Effector CD4-positive, alpha-beta T cell (primary cell): Measurements from ENCODE around the gene ZDHHC24.
A peak's percentile ranks its signal among the peaks of the same experiment; 100 is the strongest.
"Not testable (repeated sequence)": the region's sequence is repeated elsewhere in the genome, so short reads cannot be mapped to it uniquely, and the experiment has no call there.

Experiments used
- DNase-seq: peaks from one replicate; pipeline ENCODE4 v3.0.0-alpha.2; 2020
- total RNA-seq: gene quantifications from one replicate; lab custom pipeline; 2026; lab: John Stamatoyannopoulos, UW

Gene ZDHHC24, protein sequence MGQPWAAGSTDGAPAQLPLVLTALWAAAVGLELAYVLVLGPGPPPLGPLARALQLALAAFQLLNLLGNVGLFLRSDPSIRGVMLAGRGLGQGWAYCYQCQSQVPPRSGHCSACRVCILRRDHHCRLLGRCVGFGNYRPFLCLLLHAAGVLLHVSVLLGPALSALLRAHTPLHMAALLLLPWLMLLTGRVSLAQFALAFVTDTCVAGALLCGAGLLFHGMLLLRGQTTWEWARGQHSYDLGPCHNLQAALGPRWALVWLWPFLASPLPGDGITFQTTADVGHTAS
- 26.1 reads per million, percentile 53 among the genes with 10 or more reads in this experiment for total RNA-seq

DNA sequence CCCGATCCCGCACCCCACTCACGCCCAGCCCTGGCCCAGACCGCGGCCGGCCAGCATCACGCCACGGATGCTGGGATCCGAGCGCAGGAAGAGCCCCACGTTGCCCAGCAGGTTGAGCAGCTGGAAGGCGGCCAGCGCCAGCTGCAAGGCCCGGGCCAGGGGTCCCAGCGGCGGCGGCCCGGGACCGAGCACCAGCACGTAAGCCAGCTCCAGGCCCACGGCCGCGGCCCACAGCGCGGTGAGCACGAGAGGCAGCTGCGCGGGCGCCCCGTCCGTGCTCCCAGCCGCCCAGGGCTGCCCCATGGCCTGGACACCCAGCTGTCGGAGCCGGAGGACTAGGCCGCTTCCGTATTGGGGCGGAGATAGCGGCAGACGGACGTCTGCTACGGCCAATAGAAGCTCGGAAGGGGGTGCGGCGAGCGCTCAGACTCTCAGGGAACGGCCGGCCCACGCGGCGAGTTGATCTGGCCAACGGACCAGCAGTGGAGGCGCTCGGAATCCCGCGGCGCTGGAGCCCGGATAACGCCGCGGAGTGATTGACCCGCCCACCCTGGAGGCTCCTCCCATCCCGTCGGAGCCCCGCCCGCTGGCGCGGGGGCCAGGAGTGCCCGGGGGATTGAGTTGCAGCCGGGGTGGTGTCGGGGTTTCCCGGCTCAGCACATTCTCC, at the start of gene ZDHHC24:
Gene ZDHHC24 (minus strand): TSS at position 348 of the 667 bp plus-strand sequence. CDS start 45 bp downstream, at position 303.
- peak; percentile 78 for DNase-seq

DNA sequence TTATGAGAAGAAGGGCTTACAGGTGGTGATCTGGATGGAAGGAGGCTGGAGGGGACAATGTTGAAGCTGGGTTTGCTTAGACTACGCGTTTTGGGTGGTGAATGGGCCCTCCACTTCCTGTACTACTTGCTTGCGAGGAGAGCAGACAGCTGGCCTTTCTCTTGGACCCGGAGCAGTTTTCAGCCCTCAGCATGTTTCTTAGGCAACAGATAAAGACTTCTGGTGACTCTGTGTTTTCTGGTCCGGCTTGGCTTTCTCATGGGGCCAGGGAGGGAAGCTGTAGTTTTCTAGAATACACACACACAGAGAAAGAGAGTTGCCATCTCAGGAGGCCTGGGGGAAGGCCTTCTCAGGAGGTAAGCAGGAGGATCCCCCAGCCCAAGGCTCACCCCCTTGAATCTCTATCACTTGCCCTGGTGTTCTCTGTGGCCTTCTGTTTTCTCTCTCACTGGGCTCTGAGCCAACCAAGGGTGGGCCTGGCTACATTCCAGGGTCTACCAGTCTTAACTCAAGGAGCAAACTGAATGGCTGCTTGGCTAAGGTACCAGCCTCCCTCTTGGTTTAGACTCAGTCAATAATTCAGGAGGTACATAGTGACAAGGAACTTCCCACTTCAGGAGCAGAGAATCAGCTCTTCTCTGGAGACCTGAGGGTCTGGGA, 49.5 kb upstream of the ZDHHC24 start:
- no peak for DNase-seq

DNA sequence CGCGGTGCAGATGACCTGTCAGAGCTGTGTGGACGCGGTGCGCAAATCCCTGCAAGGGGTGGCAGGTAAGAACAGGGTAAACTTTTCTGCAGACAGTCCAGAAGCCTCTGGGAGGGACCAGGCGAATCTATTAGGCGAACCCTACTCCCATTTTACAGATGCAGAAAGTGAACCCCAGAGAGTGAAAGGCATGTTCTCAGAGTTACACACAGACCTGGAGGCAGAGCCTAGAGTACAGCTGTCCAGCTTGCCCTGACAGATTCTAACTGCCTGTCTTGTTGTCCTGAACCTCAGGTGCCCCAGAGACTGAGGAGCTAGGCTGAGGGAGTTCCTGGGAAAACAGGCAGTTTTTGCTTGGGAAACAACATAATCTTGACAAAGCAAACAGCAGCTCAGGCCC, 47.8 kb upstream of the ZDHHC24 start:
- DNase-seq, result no peak

DNA sequence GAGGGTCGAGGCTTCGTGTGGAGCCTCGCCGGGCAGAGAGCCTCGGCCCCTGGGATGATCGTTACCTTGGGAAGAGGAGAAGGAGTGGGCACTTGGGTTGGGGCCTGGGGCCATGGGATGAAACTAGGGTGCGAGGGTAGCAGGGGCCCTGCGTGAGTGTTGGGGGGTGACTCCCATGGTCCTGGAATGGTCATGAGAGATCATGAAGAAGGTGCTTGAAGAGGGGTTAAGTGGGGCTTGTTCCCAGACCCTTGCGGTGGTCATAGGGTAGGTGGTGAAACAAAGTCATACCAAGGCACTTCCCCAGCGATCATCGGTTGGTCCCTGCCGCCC, 47.4 kb upstream of the ZDHHC24 start:
- DNase-seq, result no peak

DNA sequence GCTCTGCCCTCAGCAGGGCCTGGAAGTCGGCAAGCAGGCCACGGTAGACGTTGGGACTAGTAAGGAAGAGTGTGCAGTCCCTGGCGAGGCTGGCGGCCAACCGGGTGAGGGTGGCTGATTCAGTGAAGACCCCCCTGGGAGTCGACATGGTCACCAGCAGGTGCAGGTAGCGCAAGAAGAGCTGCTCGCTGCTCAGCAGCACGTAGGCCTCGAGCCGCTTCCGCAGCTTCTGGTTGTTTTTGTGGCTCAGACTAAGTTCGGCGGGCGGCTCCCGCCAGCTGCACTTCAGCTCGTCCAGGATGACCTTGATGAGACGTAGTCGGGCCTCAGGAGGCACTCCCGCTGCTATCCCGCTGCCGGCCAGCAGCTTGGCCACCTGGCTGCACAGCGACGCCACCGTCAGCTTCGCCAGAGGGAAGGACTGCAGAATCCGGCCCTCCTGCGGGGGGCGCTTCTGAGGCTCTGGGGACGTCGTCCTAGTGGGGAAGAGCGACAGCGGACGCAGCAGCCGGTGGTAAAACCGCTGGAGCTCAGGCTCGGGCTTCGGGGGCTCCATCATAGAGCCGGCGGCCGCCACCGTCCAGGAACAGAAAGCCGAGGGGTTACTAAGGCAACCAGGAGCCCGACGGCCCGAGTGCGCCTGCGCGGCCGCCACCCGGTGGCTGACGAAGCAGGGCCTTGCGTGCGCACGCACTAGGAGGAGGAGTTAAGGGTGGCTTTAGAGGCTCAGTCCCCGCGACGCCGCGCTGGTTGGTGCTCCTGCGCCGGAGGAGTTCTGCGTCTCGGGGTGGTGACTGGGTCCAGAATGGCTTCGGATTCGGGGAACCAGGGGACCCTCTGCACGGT, 46.8 kb upstream of the ZDHHC24 start, which contains the start of the genes CCDC87 and CCS:
Gene CCDC87 (minus strand): TSS at position 607 of the 846 bp plus-strand sequence. CDS start 48 bp downstream, at position 559.
Gene CCS (plus strand): TSS at position 729 of the 846 bp plus-strand sequence. CDS start 77 bp downstream, at position 806.
- DNase-seq, result peak; percentile 99

DNA sequence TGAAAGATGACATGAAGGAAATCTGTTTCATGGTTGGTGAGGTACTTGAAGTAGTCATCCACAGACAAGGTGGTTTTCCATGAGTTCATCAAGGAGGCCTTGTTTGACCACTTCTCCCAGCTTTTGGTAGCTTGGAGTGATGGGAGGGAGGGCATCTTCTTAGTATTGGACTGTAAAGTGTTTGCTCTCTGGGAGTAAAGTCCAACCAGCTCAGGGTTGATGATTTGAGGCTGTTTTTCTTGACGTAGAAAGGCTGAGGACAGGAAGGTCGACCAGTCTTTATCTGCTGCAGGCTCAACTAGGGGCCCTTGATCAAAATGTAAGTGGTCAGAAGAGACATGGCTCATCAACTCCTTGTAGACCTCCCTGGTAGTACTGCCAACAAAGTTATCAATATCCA, 45.3 kb upstream of the ZDHHC24 start:
- no peak for DNase-seq

DNA sequence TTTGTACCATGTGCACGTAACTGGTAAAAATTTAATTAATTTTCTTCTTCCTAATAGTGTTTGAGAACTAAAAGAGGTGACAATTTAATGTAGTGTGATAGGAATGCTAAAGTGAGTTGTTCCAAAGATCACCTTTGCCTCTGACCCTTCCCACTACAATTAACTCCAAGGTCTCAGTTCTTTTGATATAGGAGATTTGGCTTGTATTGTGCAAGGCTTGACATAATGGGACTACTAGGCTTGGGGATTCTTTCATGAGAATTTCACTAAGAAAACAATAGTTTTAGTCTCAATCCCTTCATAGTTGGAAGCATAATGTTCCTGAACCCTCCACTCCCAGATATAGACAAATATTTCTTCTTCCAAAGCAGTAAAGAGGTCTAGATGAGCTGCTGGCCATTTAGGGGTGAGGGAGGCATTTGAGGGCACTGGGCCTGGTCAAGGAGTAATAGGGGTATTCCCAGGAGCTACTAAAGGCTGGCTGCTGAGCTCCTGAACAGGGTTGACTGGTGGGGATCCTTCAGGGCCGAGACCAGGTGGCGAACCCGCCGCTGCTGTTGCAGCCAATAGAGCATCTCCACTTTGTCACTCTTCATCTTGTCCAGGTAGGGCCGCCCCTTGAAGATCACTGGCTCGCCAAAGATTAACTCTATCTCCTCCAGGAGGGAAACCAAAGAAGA, 44.3 kb upstream of the ZDHHC24 start:
- no peak for DNase-seq

DNA sequence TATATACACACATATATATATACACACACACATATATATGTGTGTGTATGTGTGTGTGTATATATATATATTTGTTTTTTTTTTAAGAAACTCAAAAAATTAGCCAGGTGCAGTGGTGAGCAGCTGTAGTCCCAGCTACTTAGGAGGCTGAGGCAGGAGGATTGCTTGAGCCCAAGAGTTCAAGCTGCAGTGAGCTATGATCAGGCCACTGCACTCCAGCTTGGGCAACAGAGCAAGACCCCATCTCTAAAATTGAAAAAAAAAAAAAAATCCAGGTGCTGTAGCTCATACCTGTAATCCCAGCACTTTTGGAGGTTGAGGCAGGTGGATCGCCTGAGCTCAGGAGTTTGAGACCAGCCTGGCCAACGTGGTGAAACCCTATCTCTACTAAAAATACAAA, 43.5 kb upstream of the ZDHHC24 start:
- not testable (repeated sequence) for DNase-seq

DNA sequence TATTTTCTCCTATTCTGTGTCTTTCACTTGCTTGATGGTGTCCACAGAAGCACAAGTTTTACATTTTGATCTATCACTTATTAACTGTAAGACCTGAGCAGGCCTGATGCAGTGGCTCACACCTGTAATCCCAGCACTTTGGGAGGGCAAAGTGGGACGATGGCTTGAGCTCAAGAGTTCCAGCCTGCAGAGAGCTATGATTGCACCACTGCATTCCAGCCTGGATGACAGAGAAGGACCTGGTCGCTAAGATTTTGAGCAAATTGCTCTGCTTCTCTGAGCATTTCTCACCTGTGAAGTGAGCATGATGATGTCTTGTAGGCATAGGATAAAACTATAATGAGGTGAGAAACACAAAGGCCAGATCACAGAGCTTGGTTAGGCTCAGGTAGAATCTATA, 40.3 kb upstream of the ZDHHC24 start:
- DNase-seq, result no peak

DNA sequence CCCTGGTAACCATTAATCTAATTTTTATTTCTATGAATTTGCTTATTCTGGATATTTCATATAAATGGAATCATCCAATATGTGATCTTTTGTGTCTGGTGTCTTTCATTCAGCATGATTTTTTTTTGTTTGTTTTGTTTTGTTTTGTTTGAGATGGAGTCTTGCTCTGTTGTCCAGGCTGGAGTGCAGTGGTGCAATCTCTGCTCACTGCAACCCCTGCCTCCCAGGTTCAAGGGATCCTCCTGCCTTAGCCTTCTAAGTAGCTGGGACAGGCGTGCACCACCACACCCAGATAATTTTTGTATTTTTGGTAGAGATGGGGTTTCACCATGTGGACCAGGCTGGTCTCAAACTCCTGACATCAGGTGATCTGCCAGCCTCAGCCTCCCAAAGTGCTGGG, 39.6 kb upstream of the ZDHHC24 start:
- DNase-seq, result not testable (repeated sequence)

DNA sequence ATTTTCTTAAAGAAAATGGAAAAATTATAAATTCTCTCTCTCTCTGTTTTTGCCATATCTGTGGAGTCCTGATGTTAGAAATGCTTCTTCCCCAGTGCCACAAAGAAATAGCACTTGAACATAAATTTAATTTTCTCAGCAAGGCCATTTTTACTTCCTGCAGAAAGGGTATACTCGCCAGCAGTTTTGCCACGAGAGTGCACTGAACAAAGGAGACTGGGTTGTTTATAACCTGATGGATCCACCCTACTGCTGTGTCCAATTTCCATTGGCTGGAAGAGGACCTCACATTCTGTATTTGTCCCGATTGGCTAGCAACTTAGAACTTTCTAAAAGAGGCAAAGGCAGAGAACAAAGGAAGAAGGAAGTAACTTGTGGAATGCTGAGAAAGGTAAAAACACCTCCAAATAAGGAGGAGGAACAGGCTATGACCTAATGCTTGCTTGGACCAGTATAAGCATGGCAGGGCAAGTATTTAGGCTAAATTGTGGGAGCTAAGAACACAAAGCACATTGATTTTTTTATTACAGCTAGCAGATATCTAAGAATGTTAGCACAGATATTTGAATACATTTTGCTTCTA, 36.8 kb upstream of the ZDHHC24 start:
- DNase-seq, result not testable (repeated sequence)

DNA sequence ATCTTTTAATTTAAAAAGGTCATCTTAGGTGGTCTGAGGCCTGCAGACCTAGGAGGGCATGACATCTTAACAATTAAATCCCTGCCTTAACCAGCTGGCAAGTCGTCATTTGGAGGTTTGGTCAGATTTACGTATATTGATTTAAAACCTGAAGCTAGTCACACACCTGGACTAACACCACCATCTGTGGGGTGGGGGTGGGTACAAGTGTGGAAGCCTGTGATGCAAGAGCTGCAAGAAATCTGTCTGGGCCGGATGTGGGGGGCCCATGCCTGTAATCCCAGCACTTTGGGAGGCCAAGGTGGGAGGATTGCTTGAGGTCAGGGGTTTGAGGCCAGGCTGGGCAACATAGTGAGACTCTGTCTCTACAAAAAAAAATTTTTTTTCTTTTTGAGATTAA, 35.4 kb upstream of the ZDHHC24 start:
- no peak for DNase-seq

DNA sequence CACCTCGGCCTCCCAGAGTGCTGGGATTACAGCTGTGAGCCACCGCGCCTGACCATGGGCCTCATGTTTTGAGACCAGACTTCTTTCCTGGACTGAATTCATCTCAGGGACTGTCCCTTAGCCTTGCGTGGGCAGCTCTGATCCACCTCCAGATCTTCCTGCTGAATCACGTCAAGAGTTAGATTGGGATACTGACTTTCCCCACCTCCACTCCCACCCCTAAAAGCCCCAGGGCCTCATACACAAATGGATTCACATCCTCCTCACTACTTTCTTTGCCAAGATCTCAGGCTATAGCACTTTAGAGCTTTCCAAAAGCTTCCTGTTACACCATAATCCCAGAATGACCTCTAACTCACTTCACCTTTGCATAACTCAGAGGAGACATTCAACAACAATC, 35.0 kb upstream of the ZDHHC24 start:
- no peak for DNase-seq

DNA sequence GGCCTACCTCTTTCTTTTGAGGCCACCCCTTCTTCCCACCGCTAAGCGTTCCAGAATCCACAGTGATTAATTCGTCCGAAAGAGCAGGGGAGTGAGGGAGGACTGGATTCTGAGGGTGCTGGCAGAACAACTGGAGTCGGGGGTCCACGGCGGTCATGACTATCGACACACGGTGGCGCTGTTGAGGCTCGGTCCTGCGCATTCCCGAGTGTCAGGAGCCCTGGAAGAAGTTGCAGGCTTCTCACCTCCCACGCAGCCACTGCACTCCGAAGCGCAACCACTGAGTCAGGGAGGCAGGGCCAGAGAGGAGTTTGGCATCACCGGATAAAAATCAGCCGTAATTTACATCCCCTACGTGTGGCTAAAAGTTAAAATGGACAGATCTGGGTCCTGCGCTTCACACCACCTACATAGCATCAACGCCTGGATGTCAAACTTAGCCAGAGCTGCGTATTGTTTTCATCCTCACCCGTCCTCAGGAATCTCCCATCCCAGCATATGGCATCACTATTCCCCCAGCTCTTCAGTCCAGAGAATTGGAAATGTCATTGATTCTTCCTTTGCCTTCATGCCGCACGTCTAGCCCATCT, 33.3 kb upstream of the ZDHHC24 start:
- DNase-seq, result peak; percentile 76

DNA sequence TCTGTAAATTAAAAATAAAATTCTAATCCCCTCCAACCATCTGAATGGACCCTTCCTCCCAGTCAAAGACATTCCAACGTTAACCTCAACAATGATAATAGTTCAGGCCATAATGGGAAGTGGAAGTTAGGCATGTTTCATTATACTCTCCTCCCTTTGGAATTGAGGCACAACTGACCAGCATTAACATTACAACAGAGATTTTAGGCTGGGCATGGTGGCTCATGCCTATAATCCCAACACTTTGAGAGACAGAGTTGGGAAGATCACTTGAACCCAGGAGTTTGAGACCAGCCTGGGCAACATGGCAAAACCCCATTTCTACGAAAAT, 25.0 kb upstream of the ZDHHC24 start:
- no peak for DNase-seq

DNA sequence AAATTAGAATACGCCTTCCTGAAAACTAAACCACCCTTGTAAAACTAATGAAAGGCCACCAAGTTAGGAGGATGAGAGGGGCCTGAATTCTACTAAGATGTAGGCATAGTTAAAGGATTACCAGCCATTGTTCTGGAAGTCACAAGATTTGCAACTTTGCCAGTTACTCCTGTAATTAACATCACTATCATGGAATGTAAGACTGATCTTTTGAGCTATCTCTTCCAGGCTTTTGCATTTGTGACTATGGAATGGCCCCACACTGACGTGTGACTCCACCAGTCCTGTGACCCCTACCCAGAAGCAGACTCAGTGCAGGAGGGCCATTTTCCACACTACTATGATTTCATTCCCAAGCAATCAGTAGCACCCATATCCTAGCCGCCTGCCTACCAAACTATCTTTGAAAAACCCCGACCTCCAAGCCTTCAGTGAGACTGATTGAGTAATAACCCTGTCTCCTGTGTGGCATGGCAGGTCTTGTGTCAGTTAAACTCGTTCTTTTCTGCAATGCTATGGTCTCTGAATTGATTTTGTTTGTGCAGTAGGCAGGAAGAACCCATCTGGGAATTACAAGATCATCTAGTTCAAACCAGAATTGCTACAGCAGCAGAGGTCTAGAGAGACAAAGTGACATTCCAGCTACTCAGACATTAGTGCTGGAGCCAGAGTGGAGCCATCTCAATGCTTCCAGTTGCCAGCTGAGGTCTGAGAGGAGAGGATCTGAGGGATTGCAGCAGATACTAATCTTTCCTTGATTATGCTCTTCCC, 24.4 kb upstream of the ZDHHC24 start:
- no peak for DNase-seq

DNA sequence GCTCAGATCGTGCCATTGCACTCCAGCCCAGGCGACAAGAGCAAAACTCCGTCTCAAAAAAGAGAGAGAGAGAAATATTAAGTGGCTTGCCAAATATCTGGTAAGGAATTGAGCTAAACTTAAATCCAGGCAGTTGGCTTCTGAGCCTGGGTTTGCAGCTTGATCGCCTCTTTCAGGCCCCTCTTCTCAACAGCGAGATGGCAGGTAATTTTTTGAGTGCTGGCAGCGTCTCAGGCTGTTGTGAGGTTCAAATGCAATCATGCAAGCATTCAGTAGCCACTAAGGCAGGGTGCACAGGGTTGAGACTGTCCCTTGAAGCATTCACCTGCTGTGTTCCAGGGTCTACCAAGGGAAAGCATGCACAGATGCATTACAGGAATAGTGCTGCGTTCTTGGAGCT, 23.2 kb upstream of the ZDHHC24 start:
- no peak for DNase-seq

DNA sequence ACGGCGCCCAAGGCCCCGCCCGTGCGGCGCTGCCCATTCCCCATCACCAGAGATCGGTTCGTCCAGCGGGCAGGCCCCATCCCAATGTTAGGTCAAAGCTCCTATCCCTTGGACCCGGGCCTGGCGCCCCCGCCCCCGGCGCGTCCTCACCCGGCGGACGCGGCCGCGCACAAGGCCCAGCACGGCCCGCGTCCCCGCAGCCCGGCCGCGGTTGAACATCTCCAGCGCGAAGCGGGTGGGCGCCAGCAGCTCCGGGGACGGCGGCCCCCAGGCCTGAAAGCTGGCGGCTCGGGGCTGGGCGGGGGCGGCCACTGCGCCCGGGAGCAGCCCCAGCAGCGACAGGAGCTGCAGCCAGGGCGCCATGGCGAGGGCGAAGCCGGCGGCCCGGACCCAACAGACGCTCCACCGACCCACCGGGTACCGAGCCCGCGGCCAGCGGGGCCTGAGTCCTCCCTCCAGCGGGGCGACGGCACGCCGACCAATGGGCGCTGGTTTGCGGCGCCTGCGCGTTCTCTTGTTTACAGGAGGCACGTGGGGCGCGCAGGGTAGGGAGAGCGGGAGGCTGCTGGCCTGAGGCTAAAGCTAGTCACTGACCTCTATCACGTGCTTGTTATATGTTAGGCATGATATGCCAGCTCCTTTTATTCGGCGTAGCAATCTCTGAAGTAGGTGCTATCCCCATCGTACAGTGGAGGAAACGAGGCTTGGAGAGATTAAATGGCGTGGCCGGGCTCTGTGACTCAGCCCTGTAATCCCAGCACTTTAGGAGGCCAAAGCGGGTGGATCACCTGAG, 22.5 kb upstream of the ZDHHC24 start, which contains the start of gene CTSF:
Gene CTSF (minus strand): TSS at position 483 of the 793 bp plus-strand sequence. CDS start 120 bp downstream, at position 363.
- DNase-seq, result peak; percentile 58

DNA sequence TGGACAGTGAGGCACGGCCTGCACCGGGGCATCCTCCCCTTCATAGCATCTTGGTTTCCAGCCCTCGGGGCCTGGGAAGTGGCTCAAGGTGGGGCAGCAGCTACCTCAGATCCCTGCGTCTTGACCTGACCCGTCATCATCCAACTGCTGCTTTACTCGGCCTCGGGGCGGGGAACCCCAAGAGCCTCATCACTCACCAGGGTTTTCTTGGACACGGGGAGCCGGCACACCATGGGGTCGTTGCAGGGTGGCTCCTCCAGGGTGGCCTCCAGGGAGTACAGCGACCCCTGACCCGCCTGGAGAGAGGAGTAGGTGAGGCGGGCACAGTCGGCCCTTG, 21.9 kb upstream of the ZDHHC24 start:
- DNase-seq, result no peak

DNA sequence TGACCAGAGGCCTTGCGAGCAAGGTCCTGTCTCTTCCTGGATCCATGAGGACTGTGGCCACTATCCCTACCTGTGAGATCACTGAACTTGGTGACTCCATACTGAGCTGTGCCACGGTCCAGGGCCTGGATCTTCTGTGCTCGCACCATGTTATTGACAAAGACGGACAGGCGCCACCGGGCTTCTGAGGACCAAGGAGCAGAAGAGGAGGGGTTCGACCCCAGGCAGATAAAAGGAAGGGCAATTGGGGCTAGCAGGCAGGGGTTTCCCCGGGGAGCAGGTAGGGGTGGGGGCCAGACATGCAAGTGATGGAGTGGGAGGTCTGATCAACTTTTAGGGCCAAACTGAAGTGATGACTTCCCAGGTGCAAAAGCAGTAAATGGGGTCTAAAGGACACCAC, 20.4 kb upstream of the ZDHHC24 start:
- DNase-seq, result no peak
